Middle frontal gyrus (tissue), 1 donor: ENCODE results near the gene PNMA6E.
"Not testable (repeated sequence)": the region's sequence is repeated elsewhere in the genome, so short reads cannot be mapped to it uniquely, and the experiment has no call there.

Experiments
- DNase-seq: peaks from one replicate; pipeline ENCODE4 v3.0.0-alpha.2; 2015; ENCODE audit warnings: low spot score; ENCODE audit errors: extremely low spot score

PNMA6E gene

GRCh38 chrX:153408871-153409351 lies 7.8 kb upstream of the PNMA6E start:
- no peak for DNase-seq

- no peak for DNase-seq
Observed at GRCh38 chrX:153408221-153408721, 7.1 kb upstream of the PNMA6E start.

- no peak for DNase-seq
Observed at GRCh38 chrX:153407736-153408135, 6.6 kb upstream of the PNMA6E start.

GRCh38 chrX:153406903-153407302 lies 5.8 kb upstream of the PNMA6E start:
- DNase-seq = no peak

- no peak for DNase-seq
Observed at GRCh38 chrX:153406011-153406410, 4.9 kb upstream of the PNMA6E start.

- no peak for DNase-seq
Observed at GRCh38 chrX:153405426-153405825, 4.3 kb upstream of the PNMA6E start.

- DNase-seq = not testable (repeated sequence)
Observed at GRCh38 chrX:153404333-153404732, 3.2 kb upstream of the PNMA6E start.

GRCh38 chrX:153400146-153401132 lies 711 bp downstream of the PNMA6E start:
- no peak for DNase-seq

- DNase-seq = no peak
Observed at GRCh38 chrX:153398275-153398960, 2.7 kb downstream of the PNMA6E start.

- DNase-seq = no peak
Observed at GRCh38 chrX:153397256-153397960, 3.7 kb downstream of the PNMA6E start.

GRCh38 chrX:153396320-153397195 lies 4.6 kb downstream of the PNMA6E start:
- no peak for DNase-seq

- DNase-seq = no peak
Observed at GRCh38 chrX:153395613-153396319, 5.4 kb downstream of the PNMA6E start.

- DNase-seq = no peak
Observed at GRCh38 chrX:153394612-153395011, 6.5 kb downstream of the PNMA6E start.

- DNase-seq = no peak
Observed at GRCh38 chrX:153392642-153393321, 8.4 kb downstream of the PNMA6E start.

GRCh38 chrX:153389460-153389768 lies 11.7 kb downstream of the PNMA6E start:
- DNase-seq = not testable (repeated sequence)

- no peak for DNase-seq
Observed at GRCh38 chrX:153388722-153389459, 12.3 kb downstream of the PNMA6E start.

GRCh38 chrX:153387987-153388721 lies 13.0 kb downstream of the PNMA6E start:
- DNase-seq = no peak

- DNase-seq = no peak
Observed at GRCh38 chrX:153387345-153387744, 13.8 kb downstream of the PNMA6E start.
